IMR-90 (cell line): ENCODE results near the gene GRK5. TPM values are rescaled to one million over a fixed set of nuclear protein-coding genes. Genes with fewer than 3 reads are reported as not detected.

Experiments used
- ATAC-seq: fragments of 200-7000 bp; cut with Tn5 transposase; 2 replicates; pipeline ENCODE4 v1.9.1; 2020; ENCODE audit warnings: low read depth, mild to moderate bottlenecking, moderate library complexity
- BruUV-seq: library from RNA; stranded (reverse); fragments of 400-500 nt; replicated peaks from 2 replicates; lab custom pipeline; 2021; lab: Mats Ljungman, UMichigan
- CTCF ChIA-PET: fragments of 300-600 bp; formaldehyde crosslinking; extraction: SDS; loops from one replicate; lab custom pipeline; 2021; ENCODE audit warnings: antibody characterized with exemption; lab: Yijun Ruan, JAX
- POLR2A ChIA-PET: fragments of 300-600 bp; sonication (Branson Sonifier 250); formaldehyde crosslinking; loops from one replicate; lab custom pipeline; 2022; ENCODE audit warnings: antibody characterized with exemption; ENCODE audit not compliant: unreplicated experiment; lab: Charles Lee
- DNase-seq: peaks from one replicate; pipeline ENCODE4 v3.0.0; 2013
- H2AFZ ChIP-seq: replicated peaks from 2 replicates; pipeline ENCODE3; 2013; ENCODE audit warnings: low read length, mild to moderate bottlenecking; ENCODE audit not compliant: poor library complexity
- H2AK5ac ChIP-seq: 2 replicates; pipeline ENCODE4 v1.6.1; 2013; ENCODE audit warnings: low read depth, low read length, inconsistent platforms
- H2AK9ac ChIP-seq: replicated peaks from 2 replicates; pipeline ENCODE3; 2013; ENCODE audit warnings: mild to moderate bottlenecking, low read depth, low read length, moderate library complexity; ENCODE audit not compliant: poor library complexity
- H2BK120ac ChIP-seq: 2 replicates; pipeline ENCODE4 v1.6.1; 2013; ENCODE audit warnings: low read depth, low read length, inconsistent platforms
- H2BK15ac ChIP-seq: 3 replicates; pipeline ENCODE4 v1.6.1; 2013; ENCODE audit warnings: low read depth, low read length, inconsistent platforms
- H2BK20ac ChIP-seq: 2 replicates; pipeline ENCODE4 v1.6.1; 2013; ENCODE audit warnings: low read depth, mild to moderate bottlenecking, inconsistent platforms, low read length, moderate library complexity
- H2BK5ac ChIP-seq: 2 replicates; pipeline ENCODE4 v1.6.1; 2013; ENCODE audit warnings: mild to moderate bottlenecking, low read depth, low read length, inconsistent platforms; ENCODE audit not compliant: poor library complexity, severe bottlenecking
- H3K14ac ChIP-seq: replicated peaks from 2 replicates; pipeline ENCODE4 v1.6.1; 2013; ENCODE audit warnings: low read depth, low read length, inconsistent platforms
- H3K18ac ChIP-seq: 2 replicates; pipeline ENCODE4 v1.6.1; 2013; ENCODE audit warnings: low read depth, low read length, control low read depth
- H3K23ac ChIP-seq: 2 replicates; pipeline ENCODE4 v1.6.1; 2013; ENCODE audit warnings: low read depth, low read length, inconsistent platforms
- H3K27ac ChIP-seq: 2 replicates; pipeline ENCODE4 v1.5.1; 2013; ENCODE audit warnings: mild to moderate bottlenecking, control low read depth, low read length; ENCODE audit not compliant: insufficient read depth
- H3K27me3 ChIP-seq: 2 replicates; pipeline ENCODE4 v1.6.1; 2013; ENCODE audit warnings: low read length; ENCODE audit not compliant: control insufficient read depth, insufficient read depth
- H3K36me3 ChIP-seq: 2 replicates; pipeline ENCODE4 v1.6.1; 2013; ENCODE audit warnings: low read length, mixed read lengths; ENCODE audit not compliant: control insufficient read depth, insufficient read depth
- H3K4ac ChIP-seq: 2 replicates; pipeline ENCODE4 v1.6.1; 2013; ENCODE audit warnings: low read depth, low read length, inconsistent platforms
- H3K4me1 ChIP-seq: 2 replicates; pipeline ENCODE4 v1.6.1; 2013; ENCODE audit warnings: low read length, mixed read lengths; ENCODE audit not compliant: control insufficient read depth, insufficient read depth
- H3K4me2 ChIP-seq: 2 replicates; pipeline ENCODE4 v1.6.1; 2013; ENCODE audit warnings: low read depth, mild to moderate bottlenecking, control low read depth, low read length, moderate library complexity
- H3K4me3 ChIP-seq: 2 replicates; pipeline ENCODE4 v1.5.1; 2013; ENCODE audit warnings: low read depth, mild to moderate bottlenecking, control low read depth, low read length, moderate library complexity; ENCODE audit not compliant: insufficient read depth
- H3K56ac ChIP-seq: 2 replicates; pipeline ENCODE4 v1.6.1; 2013; ENCODE audit warnings: low read length, inconsistent platforms; ENCODE audit not compliant: insufficient read depth; ENCODE audit errors: extremely low read depth
- H3K79me1 ChIP-seq, 2 experiments: 2 replicates each; pipeline ENCODE4 v1.6.1; 2013; ENCODE audit warnings: low read length in 2 of 2, inconsistent platforms in 1 of 2, low read depth in 1 of 2
- H3K9ac ChIP-seq: 2 replicates; pipeline ENCODE4 v1.6.1; 2013; ENCODE audit warnings: low read depth, low read length, control low read depth
- H3K9me1 ChIP-seq: 2 replicates; pipeline ENCODE4 v1.6.1; 2013; ENCODE audit warnings: low read length, inconsistent platforms; ENCODE audit not compliant: insufficient read depth
- H3K9me3 ChIP-seq: 2 replicates; pipeline ENCODE4 v1.6.1; 2013; ENCODE audit warnings: low read length; ENCODE audit not compliant: control insufficient read depth, insufficient read depth
- H4K20me1 ChIP-seq: 2 replicates; pipeline ENCODE4 v1.6.1; 2013; ENCODE audit warnings: low read length, inconsistent platforms; ENCODE audit not compliant: insufficient read depth
- H4K5ac ChIP-seq: 2 replicates; pipeline ENCODE4 v1.6.1; 2013; ENCODE audit warnings: mild to moderate bottlenecking, low read depth, low read length, control low read depth
- H4K8ac ChIP-seq, 2 experiments: 2 replicates each; pipeline ENCODE4 v1.6.1; 2013; ENCODE audit warnings: low read depth in 2 of 2, low read length in 2 of 2, control low read depth in 1 of 2, inconsistent platforms in 1 of 2
- H4K91ac ChIP-seq: 2 replicates; pipeline ENCODE4 v1.6.1; 2013; ENCODE audit warnings: low read depth, low read length, inconsistent platforms; ENCODE audit not compliant: insufficient read depth
- BHLHE40 ChIP-seq: fragments of 150-350 bp; IDR thresholded peaks from 2 replicates; pipeline ENCODE4 v1.6.1; 2016; ENCODE audit warnings: mild to moderate bottlenecking, low read depth, low read length
- CEBPB ChIP-seq: IDR thresholded peaks from 2 replicates; pipeline ENCODE4 v1.6.1; 2012; ENCODE audit warnings: low read depth, low read length, improper control_type of control experiment
- CHD1 ChIP-seq: IDR thresholded peaks from 2 replicates; pipeline ENCODE4 v1.6.1; 2012; ENCODE audit warnings: low read depth, low read length, improper control_type of control experiment
- MAZ ChIP-seq: IDR thresholded peaks from 2 replicates; pipeline ENCODE4 v1.6.1; 2012; ENCODE audit warnings: low read depth, mild to moderate bottlenecking, low read length, improper control_type of control experiment, moderate library complexity, borderline replicate concordance
- MXI1 ChIP-seq: IDR thresholded peaks from 2 replicates; pipeline ENCODE4 v1.6.1; 2012; ENCODE audit warnings: low read depth, mild to moderate bottlenecking, low read length, moderate library complexity, borderline replicate concordance
- NFE2L2 ChIP-seq: fragments of 150-350 bp; IDR thresholded peaks from 2 replicates; pipeline ENCODE4 v1.6.1; 2016; ENCODE audit warnings: low read depth, mild to moderate bottlenecking, low read length
- RCOR1 ChIP-seq: IDR thresholded peaks from 2 replicates; pipeline ENCODE4 v1.6.1; 2012; ENCODE audit warnings: mild to moderate bottlenecking, low read length, improper control_type of control experiment; ENCODE audit not compliant: insufficient replicate concordance
- RFX5 ChIP-seq: IDR thresholded peaks from 2 replicates; pipeline ENCODE4 v1.8.0; 2012; ENCODE audit warnings: low read depth, mild to moderate bottlenecking, low read length, moderate library complexity
- USF2 ChIP-seq: fragments of 150-350 bp; IDR thresholded peaks from 2 replicates; pipeline ENCODE4 v1.6.1; 2017; ENCODE audit warnings: mild to moderate bottlenecking, antibody characterized with exemption, low read length, low read depth
- WGBS, 2 experiments: methylation state at CpG; one replicate each; pipeline versions ENCODE4 v1.1.5 to v1.1.7; 2013; ENCODE audit warnings: missing lambda C conversion rate in 2 of 2; ENCODE audit not compliant: insufficient read length in 1 of 2; ENCODE audit errors: extremely low coverage in 2 of 2; 5-methylcytosine and 5-hydroxymethylcytosine counted together
- dilution Hi-C: fragments of 300-500 bp; cut with HindIII; formaldehyde crosslinking; loops from one replicate; pipeline ENCODE4 v1.14.3; 2018; ENCODE audit warnings: low sequenced_read_pairs; ENCODE audit not compliant: unreplicated experiment
- in situ Hi-C: fragments of 300-500 bp; cut with MboI; formaldehyde crosslinking; loops from 3 replicates; pipeline ENCODE4 v1.14.3; 2019; ENCODE audit warnings: low sequenced_read_pairs, inconsistent platforms, mixed read lengths
- intact Hi-C: fragments of 100-400 bp; cut with micrococcal nuclease; formaldehyde crosslinking; loops from 2 replicates; pipeline ENCODE4 v1.10.0; 2022
- polyA plus RNA-seq, 3 experiments: library from polyadenylated mRNA; depleted of rRNA; stranded (reverse); fragments of >200 nt; gene quantifications; 2 replicates each; pipeline ENCODE4 v1.2.3, GENCODE V29; 2012; ENCODE audit warnings: low replicate concordance in 1 of 3
- total RNA-seq: library from RNA; depleted of rRNA; stranded (reverse); fragments of >200 nt; gene quantifications from 2 replicates; pipeline ENCODE4 v1.2.3, GENCODE V29; 2012
- TF ChIP-seq, protein P1 (sequence below): fragments of 150-350 bp; IDR thresholded peaks from 2 replicates; pipeline ENCODE4 v1.6.1; 2016; ENCODE audit warnings: low read depth, mild to moderate bottlenecking, low read length, moderate library complexity, borderline replicate concordance
- TF ChIP-seq, protein P2 (sequence below): conservative IDR thresholded peaks from 2 replicates; pipeline ENCODE4 v1.5.1; 2012; ENCODE audit warnings: mild to moderate bottlenecking, low read depth, low read length, improper control_type of control experiment

Gene GRK5
- total and polyA plus RNA-seq, 2 of the 4 experiments (the other 2 are of a cell fraction), result 12.9 to 16.3 TPM

DNA sequence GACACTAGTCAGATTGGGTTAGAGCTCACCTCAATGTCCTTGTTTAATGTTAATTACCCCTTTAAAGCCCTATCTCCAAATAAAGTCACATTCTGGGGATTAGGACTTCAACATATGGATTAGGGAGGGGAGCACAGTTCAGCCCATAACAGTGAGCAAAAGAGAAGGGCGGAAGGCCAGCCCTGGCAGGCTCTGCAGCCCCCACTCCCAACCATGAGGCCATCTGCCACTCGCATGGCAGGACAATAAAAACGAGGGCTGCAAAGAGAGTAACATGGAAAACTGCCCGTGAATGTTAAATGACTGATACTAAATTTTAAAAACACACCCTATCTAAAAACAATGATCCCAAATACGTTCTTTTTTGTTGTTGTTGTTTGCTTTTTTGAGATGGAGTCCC lies 296.4 kb downstream of the GRK5 start:
- H2BK15ac ChIP-seq, result no peak overlapping the region
- no peak overlapping the region for H2BK120ac ChIP-seq
- TF ChIP-seq BHLHE40 (no peak), MAZ (no peak), RCOR1 (no peak), MXI1 (no peak), USF2 (no peak), RFX5 (no peak), CHD1 (no peak), CEBPB (no peak), NFE2L2 (no peak)
- TF ChIP-seq, protein P1, sequence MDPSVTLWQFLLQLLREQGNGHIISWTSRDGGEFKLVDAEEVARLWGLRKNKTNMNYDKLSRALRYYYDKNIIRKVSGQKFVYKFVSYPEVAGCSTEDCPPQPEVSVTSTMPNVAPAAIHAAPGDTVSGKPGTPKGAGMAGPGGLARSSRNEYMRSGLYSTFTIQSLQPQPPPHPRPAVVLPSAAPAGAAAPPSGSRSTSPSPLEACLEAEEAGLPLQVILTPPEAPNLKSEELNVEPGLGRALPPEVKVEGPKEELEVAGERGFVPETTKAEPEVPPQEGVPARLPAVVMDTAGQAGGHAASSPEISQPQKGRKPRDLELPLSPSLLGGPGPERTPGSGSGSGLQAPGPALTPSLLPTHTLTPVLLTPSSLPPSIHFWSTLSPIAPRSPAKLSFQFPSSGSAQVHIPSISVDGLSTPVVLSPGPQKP, result no peak
- TF ChIP-seq, protein P2, sequence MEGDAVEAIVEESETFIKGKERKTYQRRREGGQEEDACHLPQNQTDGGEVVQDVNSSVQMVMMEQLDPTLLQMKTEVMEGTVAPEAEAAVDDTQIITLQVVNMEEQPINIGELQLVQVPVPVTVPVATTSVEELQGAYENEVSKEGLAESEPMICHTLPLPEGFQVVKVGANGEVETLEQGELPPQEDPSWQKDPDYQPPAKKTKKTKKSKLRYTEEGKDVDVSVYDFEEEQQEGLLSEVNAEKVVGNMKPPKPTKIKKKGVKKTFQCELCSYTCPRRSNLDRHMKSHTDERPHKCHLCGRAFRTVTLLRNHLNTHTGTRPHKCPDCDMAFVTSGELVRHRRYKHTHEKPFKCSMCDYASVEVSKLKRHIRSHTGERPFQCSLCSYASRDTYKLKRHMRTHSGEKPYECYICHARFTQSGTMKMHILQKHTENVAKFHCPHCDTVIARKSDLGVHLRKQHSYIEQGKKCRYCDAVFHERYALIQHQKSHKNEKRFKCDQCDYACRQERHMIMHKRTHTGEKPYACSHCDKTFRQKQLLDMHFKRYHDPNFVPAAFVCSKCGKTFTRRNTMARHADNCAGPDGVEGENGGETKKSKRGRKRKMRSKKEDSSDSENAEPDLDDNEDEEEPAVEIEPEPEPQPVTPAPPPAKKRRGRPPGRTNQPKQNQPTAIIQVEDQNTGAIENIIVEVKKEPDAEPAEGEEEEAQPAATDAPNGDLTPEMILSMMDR, result no peak
- no peak overlapping the region for H4K8ac ChIP-seq
- intact Hi-C loops (no loop called here), in situ Hi-C loops (no loop called here), dilution Hi-C loops (no loop called here)
- H3K4me3 ChIP-seq, result no peak overlapping the region
- no peaks in the 10 kb centered on the region for H3K27me3 ChIP-seq
- H3K56ac ChIP-seq, result no peak overlapping the region
- H4K20me1 ChIP-seq, result no peaks in the 10 kb centered on the region
- H2AK5ac ChIP-seq, result no peak overlapping the region
- no TSS peak for BruUV-seq
- no peak overlapping the region for H4K5ac ChIP-seq
- no peaks in the 10 kb centered on the region for H3K9me3 ChIP-seq
- peaks cover 49% of the 10 kb centered on the region for H3K36me3 ChIP-seq
- no peak overlapping the region for H3K27ac ChIP-seq
- peaks cover 2 to 21% of the 10 kb centered on the region in 2 experiments; a peak in 2 of 4 replicates for H3K79me1 ChIP-seq
- H2BK20ac ChIP-seq, result no peak overlapping the region
- CTCF ChIA-PET, result no interaction called here
- peaks cover 5% of the 10 kb centered on the region for H3K4me1 ChIP-seq
- no peak overlapping the region for H2AFZ ChIP-seq
- no peak overlapping the region for H3K4ac ChIP-seq
- peaks cover 12% of the 10 kb centered on the region for H3K9me1 ChIP-seq
- no peak overlapping the region for H3K18ac ChIP-seq
- WGBS, 2 experiments, result no CpG with 5 or more reads among the region's 5 CpGs
- DNase-seq (no peak), ATAC-seq (no peak)
- no peak overlapping the region for H3K4me2 ChIP-seq
- POLR2A ChIA-PET, result no interaction called here
- H2AK9ac ChIP-seq, result no peak overlapping the region
- H4K91ac ChIP-seq, result no peak overlapping the region
- H3K9ac ChIP-seq, result no peak overlapping the region
- H2BK5ac ChIP-seq, result no peak overlapping the region
- no peak overlapping the region for H3K23ac ChIP-seq
- H3K14ac ChIP-seq, result no peak overlapping the region
